Measurements from ENCODE around the gene KCNIP3.
"Not testable (repeated sequence)": the region's sequence is repeated elsewhere in the genome, so short reads cannot be mapped to it uniquely, and the experiment has no call there.

The KCNIP3 gene

DNA sequence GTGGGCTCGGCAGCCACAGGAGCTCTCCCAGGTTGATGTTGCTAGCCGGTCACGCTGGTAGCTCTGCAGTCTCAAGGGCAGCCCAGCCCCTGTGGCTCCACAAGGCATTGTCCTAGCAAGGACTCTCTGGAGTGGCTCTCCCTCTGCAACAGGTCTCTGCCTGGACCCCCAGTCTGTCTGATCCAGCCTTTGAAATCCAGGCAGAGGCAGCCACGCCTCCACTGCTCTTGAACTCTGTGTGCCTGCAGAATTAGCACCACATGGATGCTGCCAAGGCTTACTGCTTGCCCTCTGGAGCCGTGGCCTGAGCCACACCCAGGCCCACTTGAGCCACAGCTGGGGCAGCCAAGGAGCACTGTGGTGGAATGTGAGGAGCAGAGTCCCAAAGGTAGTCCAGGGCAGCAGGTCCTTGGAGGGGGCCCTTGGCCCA is 62.4 kb downstream of the KCNIP3 start:
- DNase-seq (ENCODE audit: low read depth in 2 of 3, low spot score in 1 of 3) = no peak

DNA sequence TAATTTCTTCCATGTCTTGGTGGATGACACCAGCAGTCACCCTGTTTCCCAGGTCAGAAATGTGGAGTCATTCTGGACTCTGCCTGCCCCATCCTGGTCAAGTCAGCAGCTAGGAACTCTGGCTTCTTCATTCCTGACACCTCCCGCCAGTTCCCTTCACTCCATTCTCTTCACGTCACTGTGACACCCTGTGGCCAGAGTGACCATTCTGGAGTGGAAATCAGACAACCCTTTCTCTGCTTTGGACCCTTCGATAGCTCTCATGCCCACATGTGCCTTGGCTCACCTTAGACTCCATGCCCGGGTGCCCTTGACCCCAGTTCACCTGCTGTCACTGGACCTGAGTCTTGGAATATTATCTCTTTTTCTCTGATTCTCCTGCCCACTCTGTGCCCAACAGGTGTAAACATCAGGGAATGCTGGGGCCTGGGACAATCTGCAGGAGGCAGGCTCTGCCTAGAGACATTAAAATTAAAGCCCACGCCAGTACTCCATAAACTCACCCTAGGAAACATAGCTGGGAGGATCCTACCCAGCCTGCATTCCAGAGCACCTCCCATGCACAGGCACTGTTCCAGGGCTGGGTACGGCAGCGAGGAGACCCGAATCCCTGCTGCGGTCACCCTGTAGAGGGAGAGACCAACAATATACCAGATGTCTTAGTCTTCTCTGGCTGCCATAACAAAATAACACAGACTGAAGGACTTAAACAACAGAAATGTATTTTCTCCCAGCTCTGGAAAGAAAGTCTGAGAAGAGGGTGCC is 64.3 kb downstream of the KCNIP3 start:
- no peak for DNase-seq (ENCODE audit: low read depth in 2 of 3, low spot score in 1 of 3)

DNA sequence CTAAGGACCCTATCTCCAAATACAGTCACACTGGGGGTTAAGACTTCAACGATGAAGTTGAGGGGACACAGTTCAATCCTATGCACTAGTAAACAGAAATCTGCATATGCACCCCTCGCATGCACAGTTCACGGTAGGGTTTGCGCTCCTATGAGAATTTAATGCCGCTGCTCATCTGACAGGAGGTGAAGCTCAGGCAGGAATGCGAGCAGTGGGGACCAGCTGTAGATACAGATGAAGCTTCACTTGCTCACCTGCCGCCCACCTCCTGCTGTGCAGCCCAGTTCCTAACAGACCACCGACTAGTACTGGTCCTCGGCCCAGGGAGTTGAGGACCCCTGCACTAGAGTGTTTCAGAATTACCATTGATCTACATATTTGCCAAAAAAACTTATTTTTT is 65.3 kb downstream of the KCNIP3 start:
- no peak for DNase-seq (ENCODE audit: low read depth in 2 of 3, low spot score in 1 of 3)

DNA sequence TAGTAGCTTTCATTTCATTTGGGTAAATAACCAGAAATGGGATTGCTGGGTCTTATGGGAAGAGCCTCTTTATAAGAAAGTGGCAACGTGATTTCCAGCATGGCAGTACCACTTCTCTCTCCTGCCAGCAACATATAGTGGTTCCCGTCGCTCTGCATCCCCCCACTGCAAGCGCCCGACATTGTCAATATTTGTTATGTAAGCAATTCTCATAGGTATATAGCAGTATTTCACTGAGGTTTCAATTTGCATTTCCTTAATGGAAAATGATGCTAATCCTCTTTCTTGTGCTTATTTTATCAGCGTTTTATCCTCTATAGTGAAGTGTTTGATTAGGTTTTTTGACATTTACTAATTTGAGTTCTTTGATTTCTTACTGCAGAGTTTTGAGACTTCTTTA is 69.4 kb downstream of the KCNIP3 start:
- DNase-seq (ENCODE audit: low read depth in 2 of 3, low spot score in 1 of 3) = no peak

DNA sequence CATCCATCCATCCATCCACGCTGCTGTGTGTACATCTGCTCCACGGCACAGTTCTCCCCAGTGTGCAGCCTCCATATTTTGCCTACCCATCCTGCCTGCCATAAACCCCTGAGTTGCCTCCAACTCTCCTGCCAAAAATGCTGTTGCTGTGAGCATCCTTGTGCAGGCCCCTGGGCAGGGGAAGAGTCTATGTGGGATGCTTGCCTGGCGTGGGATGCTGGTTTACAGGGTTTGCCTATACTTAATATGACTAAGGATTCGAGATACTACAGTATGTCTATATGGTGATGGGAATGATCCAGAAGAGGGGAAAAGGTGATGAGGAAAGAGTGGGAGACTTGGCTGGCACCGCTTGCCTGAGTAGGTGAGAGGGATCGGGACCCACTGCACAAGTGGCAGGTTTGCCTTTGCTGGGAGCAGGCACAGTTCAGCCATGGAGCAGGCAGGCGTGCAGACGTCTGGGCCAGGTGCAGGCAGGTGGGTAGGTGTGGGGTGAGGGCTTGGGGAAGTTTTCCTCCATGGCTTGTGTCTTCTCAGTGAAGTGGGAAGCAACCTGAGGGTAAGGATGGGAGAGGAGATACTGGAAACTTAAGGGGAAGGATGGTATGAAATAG is 75.2 kb downstream of the KCNIP3 start:
- DNase-seq (ENCODE audit: low read depth in 2 of 3, low spot score in 1 of 3) = no peak

DNA sequence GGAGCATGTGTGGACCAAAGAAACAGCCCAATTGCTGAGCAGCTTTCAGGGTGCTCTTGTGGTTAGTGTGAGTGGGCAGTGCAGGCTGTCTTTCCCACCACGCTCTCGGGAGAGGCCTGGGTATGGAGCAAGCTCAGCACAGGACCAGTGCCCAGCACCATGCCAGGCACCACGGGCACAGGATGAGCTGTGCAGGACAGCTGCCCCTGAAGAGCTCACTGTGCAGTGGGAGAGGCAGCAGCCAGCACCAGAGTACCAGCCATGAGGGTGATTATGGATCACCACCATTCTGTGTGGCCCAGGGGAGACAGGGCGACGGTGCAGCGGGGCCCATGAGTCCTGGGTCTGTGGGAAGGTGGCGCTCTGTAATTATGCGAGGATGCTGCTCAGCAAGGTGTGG is 75.7 kb downstream of the KCNIP3 start:
- no peak for DNase-seq (ENCODE audit: low read depth in 2 of 3, low spot score in 1 of 3)

DNA sequence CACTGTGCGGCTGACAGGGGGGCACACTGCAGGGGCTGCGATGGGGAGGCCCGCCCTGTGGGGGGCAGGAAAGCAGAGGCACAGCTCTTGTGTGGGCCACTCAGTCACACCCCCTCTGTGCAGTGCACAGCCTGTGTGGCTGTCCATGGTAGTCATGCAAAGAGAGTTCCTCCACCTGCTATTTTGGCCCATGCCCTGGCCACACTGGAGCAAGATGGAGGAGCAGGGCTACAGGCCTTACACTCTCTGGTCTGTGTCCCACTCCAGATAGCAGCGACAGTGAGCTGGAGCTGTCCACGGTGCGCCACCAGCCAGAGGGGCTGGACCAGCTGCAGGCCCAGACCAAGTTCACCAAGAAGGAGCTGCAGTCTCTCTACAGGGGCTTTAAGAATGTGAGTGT is 76.9 kb downstream of the KCNIP3 start:
- no peak for DNase-seq (ENCODE audit: low read depth in 2 of 3, low spot score in 1 of 3)

DNA sequence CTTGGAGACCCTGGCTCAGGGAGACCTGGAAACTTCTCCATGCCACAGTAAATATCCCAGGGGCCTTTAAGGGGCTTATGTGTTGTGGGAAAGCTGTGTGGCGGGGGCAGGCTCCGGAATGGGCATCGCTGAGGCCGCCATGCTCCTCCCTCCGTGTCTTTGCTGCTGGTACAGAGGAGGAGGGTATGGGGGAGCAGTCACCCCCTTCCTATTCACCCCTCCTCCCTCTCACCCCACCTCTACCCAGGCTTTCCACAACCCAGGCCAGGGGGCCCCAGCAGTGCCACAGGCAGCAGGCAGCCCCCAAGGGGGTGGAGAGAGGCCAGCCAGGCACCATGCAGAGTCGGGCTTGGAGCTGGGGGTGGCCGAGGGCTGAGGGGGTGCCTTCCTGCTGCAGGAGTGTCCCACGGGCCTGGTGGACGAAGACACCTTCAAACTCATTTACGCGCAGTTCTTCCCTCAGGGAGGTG is 77.3 kb downstream of the KCNIP3 start:
- no peak for DNase-seq (ENCODE audit: low read depth in 2 of 3, low spot score in 1 of 3)

DNA sequence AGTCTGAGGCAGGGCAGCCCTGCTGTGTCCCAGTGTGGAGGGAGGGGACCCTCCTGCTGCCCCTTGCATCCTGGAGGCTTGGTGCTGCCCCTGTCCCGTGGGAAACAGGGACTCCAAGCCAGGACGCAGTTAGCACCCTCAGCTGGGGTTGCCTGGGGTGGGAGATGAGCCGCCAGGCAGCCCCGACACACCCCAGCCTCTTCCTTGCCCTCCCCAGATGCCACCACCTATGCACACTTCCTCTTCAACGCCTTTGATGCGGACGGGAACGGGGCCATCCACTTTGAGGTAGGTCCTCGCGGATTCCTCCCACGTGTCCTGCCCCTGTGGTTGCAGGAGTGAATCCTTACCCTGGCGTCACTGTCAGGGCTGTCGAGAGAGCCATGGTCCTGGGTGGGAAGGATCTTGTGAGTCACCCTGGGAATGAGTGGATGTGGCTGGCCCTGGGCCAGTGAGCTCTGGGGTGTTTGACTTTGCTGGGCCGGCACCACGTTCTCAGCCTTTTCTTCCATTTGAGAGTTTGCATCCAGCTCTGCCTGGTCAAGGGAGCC is 77.8 kb downstream of the KCNIP3 start:
- DNase-seq (ENCODE audit: low read depth in 2 of 3, low spot score in 1 of 3) = no peak

DNA sequence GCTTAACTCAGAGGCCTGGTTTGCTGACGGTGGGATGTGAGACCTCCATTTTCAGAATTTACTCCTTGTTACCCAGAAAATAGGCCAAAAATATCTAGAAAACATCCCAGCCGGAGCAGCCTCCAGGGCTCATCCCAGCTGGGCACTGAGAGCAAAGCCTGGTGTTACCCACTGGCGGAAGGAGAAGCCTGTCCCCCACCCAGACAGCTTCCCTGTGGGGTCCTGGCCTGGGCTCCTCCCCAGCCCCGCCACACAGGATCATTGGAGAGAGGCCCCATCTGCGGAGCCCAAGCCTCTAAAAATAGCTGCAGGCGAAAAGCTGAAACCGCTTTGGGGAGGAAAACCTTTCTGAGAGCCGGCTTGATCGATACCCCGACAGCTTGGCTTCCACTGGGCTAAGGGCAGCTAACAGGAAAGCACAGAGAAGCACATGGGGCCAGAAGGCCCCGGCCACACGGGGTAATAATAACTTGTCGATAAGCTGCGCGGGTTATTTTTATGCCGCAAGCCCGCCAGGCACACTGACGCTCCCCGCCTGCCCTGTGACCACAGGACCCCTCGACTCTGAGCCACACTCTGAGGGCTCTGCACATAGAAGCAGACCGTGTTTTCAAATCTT is 78.5 kb downstream of the KCNIP3 start:
- no peak for DNase-seq (ENCODE audit: low read depth in 2 of 3, low spot score in 1 of 3)

DNA sequence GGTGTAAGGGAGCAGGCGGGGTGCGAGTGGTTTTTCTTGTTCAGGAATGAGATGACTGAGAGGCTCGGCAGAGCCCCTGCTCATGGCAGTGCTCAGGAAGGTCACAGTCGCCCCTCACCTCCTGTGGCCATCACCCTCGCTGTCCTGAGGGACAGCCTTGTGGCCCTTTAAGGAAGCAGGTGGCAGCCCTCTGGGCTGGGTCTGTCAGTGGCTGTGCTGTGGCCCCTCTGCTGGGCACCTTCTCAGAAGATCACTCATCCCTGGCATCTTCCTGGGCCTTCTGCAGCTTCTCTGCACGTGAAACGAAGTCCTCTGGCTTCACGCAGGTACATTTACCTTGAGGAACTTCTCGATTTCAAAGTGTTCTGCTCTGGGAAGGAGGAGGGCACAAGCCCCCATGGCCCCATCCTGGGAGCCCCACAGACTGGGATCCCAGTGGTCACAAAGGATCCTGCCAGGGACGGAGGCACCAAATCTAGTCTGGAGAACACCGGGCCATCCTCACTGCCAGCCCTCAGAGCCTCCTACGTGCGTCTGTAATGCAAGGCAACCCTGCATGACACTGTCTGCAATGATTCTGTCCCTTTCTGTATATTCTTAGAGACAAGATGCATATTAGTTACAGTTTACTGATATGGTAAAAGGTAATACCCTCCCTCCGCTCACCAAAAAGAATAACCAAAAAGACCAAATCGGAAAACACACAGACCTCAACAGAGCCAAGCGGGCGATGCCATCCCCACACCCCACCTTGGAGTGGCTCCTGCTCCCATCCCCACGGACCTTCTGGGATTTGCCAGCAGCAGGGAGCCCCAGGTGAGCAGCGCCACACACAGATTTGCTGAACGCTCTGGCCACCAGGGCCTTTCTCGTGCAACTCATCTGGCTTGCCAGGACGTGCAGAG is 79.4 kb downstream of the KCNIP3 start:
- DNase-seq (ENCODE audit: low read depth in 2 of 3, low spot score in 1 of 3) = no peak

DNA sequence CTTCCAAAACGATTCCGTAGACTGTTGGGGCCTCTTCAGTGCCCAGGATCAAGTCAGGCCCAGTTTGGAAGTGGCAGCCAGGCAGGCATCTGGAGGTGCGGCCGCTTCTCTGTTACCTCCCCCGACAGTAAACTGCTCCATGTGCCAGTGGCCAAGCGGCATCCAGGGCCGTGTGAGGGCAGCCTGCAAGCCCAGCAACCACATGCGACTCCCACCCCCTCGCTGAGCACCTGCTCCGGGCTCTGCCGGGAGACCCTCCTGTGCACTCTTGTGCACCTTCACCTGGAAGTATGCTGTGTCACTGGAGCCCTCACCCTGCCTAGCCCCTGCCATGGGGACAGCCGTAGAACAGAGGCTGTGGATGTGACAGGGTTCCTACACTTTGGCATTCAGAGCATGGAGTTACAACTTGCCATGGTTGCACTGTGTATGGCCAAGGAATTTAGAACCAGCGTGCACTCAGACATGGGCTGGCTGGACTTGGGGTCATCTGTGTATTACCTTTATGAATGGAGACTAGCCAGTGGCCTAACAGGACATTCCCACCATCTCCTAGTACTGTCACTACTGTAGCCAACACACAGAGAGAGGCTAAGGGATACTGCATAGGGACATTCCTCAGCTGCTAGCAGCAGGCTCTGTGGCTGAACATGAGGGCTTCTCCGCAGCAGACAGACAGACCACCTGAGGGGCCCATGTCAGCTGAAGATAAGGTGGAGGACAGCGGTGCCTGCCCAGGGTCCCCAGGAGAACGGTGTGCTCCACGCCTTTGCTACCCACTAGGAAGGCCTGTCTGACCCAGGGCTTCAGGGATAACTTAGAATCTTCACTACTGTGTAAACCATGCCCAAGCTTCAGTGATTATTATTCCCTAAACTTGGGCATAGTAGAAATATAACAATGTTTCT is 80.3 kb downstream of the KCNIP3 start:
- DNase-seq (ENCODE audit: low read depth in 2 of 3, low spot score in 1 of 3) = no peak

DNA sequence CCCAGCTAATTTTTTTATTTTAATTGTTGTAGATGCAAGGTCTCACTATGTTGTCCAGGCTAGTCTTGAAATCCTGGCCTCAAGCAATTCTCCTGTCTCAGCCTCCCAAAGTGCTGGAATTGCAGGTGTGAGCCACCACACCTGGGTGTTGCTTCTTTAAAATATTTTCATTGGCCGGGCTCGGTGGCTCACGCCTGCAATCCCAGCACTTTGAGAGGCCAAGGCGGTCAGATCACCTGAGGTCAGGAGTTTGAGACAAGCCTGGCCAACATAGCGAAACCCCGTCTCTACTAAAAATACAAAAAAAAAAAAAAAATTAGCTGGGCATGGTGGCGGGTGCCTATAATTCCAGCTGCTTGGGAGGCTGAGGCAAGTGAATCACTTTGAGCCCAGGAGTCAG is 81.1 kb downstream of the KCNIP3 start:
- not testable (repeated sequence) for DNase-seq (ENCODE audit: low read depth in 2 of 3, low spot score in 1 of 3)

DNA sequence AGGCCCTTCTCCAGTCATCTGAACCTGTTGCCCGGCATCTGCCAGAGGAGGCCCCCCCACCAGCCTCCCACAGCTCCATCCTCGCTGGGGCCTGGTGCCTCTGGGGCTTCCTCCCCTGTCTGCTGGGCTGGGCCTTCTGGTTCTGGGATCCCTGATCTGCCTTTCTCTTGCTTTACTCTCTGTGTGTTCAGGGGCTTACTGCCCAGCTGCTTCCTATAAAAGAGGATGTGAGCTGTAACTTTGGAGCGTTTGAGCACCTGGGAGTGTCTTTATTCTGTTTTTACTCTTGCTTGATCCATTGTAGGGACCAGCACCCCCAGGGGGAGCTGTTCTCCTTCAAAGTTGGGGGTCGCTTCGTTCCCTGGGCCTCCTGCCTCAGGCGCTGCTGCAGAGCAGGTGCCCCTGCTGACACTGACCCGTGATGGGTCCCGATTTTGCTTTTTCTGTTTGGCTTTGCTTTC is 82.3 kb downstream of the KCNIP3 start:
- no peak for DNase-seq (ENCODE audit: low read depth in 2 of 3, low spot score in 1 of 3)

DNA sequence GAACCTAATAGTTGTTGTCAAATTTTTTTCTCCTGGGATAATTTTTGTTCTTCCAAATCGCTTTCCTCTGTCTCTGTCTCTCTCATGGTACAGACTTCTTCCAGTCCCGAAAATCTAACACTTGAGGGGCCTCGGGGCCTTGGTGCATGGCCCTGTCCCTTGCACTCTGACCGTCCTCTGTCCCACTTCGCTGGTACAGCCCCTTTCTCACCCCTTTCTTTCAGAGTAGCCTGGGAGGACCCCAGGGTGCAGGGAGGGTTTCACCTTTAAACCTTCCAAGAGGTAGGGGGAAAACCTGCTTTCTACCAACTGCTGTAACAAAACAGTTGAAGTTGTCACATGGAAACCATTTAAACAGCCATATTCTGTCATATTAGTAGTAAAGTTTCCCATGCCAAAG is 83.1 kb downstream of the KCNIP3 start:
- DNase-seq (ENCODE audit: low read depth in 2 of 3, low spot score in 1 of 3) = no peak

DNA sequence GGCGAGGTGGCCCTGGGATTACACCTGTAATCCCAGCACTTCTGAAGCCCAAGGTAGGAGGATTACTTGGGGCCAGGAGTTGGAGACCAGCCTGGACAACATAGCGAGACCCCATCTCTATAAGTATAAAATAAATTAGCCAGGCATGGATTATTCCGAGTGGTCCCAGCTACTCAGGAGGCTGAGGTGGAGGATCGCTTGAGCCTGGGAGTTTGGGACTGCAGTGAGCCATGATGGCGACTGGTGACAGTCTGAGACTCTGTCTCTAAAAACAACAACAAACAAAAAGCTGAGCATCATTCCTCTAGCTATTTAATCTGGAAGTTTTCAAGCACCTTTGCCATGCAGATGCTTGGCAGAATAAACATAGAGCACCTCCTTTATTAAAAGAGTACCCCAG is 83.6 kb downstream of the KCNIP3 start:
- DNase-seq (ENCODE audit: low read depth in 2 of 3, low spot score in 1 of 3) = no peak

DNA sequence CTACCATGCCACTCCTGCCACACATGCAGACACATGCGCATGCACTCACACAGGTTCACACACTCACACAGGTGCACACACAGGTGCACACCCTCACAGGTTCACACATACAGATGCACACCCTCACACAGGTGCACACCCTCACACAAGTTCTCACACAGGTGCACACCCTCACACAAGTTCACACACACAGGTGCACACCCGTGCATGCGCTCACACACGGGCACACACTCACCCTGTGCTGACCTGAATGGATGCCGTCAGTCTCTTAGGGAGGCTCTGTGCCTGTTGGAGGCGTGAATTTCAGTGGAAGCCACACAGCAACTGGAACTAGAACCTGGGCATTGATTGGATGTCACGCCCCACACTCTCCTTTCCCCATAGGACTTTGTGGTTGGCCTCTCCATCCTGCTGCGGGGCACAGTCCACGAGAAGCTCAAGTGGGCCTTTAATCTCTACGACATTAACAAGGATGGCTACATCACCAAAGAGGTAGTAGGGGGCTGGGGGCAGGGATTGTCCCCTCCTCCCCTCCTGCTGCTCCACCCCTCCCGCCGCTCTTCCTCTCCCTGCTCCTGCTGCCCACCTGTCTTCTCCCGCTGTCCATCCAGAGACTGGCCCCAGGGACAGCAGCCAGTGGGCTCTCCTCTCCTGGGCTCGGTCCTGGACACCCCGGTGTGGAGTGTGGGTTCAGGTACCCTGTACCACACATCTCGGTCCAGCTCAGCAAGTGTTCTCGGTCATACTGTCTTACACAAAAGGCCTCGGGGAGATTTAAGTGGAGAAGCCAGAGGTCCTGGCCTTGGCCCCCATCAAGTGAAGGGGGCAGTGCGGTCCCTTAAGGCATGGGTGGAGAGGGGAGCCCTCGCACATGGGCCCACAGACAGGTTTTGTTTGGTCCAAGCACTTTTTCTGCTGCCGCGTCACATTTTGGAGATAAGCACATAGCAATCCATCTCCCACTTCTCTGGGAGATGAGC is 84.4 kb downstream of the KCNIP3 start:
- no peak for DNase-seq (ENCODE audit: low read depth in 2 of 3, low spot score in 1 of 3)

DNA sequence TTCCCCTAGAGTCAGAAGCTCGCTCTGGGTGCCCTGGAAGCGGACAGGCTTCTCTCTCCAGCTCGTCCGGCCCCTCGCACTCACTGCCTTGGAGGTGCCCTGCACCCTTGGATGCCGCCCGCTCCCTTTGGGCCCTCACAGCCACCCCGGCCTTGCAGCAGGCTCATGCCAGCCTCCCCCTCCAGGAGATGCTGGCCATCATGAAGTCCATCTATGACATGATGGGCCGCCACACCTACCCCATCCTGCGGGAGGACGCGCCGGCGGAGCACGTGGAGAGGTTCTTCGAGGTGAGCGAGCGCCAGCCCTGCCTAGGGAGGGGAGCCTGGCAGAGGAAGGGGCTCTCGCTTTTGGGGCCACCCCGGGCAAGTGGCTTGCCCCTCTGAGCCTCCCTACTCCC is 85.0 kb downstream of the KCNIP3 start:
- DNase-seq (ENCODE audit: low read depth in 2 of 3, low spot score in 1 of 3) = no peak

Data from stimulated activated CD4-positive, alpha-beta T cell treated with anti-CD3 and anti-CD28 coated beads, Interleukin-12 subunit alpha, Interleukin-12 subunit beta, amount 100 ng/mL, for 48 hours (primary cell).